GM21360 (cell line): ENCODE data around the gene CYP2W1.
A peak's percentile ranks its signal among the peaks of the same experiment; 100 is the strongest.
"Not testable (repeated sequence)": the region's sequence is repeated elsewhere in the genome, so short reads cannot be mapped to it uniquely, and the experiment has no call there.

Experiments used
- ATAC-seq: cut with Tn5 transposase; IDR thresholded peaks from one replicate; pipeline ENCODE4 v1.9.1; 2021; ENCODE audit warnings: mild to moderate bottlenecking, moderate library complexity; ENCODE audit not compliant: unreplicated experiment

The CYP2W1 gene

GRCh38 chr7:1024876-1025742, 42.1 kb downstream of the CYP2W1 start:
- ATAC-seq = no peak

DNA sequence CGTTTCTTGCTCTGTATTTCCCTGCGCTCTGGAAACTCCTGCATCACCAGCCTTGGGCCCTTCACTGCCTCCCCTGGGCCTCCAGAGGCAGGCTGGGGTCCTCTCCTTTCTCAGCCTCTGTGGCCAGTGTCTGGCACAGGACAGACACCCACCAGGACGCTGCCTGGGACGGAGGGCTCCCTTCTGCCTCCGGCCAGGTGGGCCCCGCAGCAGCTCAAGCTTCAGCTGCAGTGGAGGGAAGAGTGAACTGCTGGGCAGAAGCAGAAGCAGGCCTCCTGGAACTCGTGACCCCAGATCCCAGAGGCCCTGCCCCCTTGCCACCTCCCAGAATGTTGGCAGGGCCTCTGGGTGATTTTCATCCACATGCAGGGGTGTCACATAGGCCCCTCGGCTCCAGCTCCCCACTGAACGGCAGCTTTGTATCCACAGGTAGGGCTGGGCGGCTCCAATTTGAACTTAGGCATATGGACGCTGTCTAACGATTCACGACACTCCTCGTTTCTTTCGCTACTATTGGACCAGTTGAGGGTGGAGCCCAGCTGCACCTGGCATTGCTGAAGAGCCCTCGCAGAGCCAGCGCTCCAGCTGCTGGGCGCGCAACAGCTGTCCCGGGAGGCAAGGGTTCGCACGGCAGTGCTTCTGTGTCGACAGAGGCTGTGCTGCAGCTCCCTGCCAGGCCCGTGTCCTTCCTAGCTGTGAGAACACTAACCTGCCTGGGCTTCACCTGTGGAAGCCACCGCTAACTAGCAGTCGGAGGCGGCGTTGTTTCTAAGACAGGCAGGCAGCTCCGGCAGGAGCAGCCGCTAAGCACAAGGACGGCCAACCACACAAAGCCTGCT, 43.0 kb downstream of the CYP2W1 start:
- no peak for ATAC-seq

GRCh38 chr7:1026721-1027161, 43.8 kb downstream of the CYP2W1 start:
- no peak for ATAC-seq

GRCh38 chr7:1027242-1028043, 44.5 kb downstream of the CYP2W1 start:
- ATAC-seq = peak; percentile 1

DNA sequence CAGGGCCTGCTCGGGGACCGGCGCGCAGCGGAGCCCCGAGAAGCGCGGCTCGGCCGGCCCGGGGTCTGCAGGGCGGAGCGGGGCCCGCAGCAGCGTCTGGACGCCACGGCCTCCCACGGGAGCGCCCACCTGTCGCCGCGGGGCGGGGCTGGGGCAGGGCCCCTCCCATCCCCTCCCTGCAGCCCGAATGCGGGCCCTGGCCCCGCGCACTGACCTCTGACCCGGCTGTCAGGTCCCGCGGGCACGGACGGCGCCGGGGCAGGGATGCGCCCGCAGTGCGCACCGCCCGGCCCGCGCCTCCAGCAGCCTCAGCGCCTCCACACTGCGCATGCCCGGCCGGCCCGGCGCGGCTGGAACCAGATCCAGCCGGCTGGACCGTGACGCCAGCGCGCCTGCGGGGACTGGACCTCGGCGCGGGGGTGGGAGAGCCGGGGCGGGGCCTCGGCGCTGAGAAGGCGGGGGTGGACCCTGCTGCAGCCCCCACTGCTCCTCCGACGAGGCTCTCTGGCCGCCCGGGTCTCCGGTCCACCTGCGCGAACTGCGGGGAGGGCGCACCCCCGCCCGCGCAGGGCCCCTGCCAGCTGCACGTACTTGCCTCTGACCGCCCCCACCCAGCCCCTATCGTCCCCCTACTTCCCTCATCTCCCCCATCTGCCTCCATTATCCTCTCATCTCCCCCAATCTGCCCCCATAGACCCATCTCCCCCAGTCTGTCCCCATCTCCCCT, 45.2 kb downstream of the CYP2W1 start:
- peak; percentile 50 for ATAC-seq

DNA sequence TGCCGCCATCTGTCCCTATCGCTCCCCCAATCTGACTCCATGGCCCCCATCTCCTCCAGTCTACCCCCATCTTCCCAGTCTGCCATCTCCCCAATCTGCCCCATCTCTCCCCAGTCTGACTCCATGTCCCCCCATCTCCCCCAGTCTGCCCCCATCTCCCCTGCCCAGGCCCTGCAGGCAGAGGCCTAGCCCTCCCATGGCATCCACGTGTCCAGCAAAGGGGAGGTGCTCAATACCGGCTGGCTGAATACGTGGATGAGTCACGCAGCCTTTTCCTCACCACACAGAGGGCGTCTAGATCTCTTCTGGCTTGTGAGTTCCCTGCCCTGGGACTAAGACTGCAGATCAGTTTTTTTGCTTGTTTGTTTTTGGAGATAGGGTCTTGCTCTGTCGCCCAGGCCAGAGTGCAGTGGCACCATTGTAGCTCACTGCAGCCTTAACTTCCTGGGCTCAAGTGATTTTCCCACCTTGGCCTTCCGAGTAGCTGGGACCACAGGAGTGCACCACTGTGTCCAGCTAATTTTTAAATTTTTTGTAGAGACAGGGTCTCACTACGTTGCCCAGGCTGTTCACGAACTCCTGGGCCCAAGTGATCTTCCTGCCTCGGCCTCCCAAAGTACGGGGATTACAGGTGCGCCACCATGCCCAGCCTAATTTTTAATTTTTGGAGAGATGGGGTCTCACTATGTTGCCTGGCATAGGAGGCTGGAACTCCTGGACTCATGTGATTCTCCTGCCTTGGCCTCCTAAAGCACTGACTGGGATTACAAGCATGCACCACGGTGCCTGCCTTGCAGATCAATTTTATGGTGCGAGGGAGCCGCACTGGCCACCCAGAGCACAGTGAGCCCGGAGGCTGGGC, 46.0 kb downstream of the CYP2W1 start:
- ATAC-seq = no peak

DNA sequence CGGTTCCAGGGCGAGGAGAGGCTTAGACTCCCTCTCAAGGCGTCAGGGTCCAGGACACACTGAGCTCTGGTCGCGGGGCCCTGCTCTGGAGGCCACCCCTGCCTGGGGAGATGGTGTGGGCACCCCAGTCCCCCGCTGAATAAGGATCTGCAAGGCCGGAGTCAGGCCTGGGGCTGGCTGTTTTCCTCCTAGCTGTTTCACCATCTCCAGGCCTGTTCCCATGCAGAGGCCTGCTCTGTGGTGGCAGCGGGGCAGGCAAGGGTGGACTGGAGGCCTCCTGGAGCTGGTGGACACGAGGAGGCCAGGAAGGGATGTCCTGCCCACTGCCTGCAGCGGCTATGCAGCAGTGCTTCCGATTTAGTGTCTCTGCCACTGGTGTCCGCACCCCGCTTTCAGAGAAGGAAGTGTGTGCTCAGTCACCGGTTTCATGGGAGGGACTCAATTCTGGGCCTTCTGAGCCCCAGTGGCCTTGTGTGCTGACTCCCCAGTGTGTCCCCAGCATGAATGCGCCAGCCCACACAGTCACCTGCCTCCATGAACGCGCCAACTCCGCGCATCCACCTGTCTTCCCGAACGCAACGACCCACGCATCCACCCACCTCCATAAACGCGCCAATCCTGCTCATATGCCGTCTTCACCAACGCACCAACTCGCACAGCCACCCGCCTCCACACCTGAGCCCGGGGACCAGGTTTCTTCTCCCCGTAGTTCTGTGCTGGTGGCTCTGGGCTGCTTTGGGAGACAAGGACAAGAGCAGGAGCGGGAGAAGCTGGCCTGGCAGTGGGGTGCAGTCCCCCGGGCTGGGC, 46.9 kb downstream of the CYP2W1 start:
- no peak for ATAC-seq

DNA sequence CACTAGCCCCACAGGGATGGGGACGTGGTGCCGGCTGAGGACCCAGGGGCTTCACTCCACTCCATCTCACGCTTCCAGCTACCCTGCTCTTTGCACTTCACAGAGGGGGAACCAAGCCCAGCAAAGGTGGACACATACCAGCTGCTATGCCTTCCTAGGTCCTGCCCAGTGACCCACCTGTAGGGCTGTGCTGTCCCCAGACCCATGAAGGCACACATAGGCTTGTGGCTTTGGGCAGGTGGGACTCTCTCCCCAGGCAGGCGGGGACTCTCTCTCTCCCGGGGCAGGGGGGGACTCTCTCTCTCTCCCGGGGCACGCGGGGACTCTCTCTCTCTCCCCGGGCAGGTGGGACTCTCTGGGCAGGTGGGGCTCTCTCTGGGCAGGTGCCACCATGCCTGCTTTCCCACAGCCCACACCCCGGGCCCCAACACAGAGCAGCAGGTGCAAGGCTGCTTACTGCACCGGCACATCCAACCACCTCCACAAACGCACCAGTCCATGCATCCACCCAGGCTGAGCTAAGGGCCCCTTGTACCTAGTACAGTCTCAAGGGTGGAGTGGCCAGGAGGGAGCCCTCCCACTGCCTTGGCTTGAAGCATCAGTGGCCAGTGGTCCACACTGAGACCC, 47.6 kb downstream of the CYP2W1 start:
- no peak for ATAC-seq

DNA sequence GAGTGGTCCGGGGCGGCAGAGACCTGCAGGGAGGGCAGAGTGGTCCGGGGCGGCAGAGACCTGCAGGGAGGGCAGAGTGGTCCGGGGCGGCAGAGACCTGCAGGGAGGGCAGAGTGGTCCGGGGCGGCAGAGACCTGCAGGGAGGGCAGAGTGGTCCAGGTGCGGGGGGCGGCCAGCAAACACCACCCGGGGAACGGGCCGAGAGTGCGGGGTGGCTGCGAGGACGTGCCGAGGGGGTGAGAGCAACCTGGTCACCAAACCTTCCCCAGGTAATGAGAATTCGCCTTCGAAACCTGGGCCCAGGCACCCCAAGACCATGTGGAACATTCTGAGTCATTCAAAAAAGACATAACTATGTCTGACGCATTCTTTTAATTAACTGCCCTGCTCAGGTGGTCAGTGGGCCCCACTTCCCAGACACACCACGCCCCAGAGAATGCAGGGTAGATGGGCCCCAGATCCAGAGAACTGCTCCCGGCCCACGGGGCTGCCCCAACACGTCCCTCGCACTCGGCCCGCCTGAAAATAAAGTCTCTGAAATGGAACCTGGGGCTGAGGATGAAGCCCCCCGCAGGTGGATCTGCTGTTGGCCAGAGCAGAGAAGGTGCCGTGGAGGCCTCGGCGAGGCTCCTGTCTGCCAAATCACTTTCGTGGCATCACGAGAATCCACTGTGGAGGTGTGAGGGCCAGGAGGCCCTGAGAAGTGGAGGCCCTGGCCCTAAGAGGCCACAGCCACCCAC, 48.9 kb downstream of the CYP2W1 start:
- ATAC-seq = no peak

- ATAC-seq = no peak
Measured at GRCh38 chr7:1032536-1033181, 49.7 kb downstream of the CYP2W1 start.

DNA sequence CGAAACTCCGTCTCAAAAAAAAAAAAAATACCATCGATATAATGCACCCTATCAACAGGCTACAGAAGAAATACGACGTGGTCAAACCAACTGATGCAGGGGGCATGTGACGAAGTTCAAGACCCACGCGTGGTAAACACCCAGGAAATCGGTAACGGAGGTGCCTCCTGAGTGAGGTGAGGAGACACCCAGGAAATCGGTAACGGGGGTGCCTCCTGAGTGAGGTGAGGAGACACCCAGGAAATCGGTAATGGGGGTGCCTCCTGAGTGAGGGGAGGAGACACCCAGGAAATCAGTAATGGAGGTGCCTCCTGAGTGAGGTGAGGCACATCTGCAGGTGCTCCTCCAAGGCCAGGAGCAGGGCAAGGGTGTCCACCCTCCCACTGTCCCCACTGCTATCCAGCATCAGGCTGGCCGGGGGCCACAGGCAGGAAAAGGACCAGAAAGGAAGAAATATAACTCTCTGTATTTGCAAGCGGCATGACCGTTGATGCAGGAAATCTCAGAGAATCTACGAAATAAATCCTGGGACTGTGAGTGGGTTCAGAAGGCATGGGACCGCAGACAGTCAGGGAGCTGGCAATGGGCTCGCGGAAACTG, 50.7 kb downstream of the CYP2W1 start:
- no peak for ATAC-seq

DNA sequence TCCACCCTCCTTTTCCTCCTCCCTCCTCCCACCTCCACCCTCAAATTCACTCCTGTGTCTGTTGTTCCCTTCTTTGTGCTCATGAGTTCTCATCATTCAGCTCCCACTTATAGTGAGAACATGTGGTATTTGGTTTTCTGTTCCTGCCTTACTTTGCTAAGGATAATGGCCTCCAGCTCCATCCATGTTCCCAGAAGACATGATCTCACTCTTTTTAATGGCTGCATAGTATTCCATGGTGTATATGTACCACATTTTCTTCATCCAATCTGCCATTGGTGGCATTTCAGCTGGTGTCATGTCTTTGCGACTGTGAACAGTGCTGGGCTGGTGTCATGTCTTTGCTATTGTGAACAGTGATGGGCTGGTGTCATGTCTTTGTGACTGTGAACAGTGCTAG, 51.8 kb downstream of the CYP2W1 start:
- ATAC-seq = not testable (repeated sequence)

DNA sequence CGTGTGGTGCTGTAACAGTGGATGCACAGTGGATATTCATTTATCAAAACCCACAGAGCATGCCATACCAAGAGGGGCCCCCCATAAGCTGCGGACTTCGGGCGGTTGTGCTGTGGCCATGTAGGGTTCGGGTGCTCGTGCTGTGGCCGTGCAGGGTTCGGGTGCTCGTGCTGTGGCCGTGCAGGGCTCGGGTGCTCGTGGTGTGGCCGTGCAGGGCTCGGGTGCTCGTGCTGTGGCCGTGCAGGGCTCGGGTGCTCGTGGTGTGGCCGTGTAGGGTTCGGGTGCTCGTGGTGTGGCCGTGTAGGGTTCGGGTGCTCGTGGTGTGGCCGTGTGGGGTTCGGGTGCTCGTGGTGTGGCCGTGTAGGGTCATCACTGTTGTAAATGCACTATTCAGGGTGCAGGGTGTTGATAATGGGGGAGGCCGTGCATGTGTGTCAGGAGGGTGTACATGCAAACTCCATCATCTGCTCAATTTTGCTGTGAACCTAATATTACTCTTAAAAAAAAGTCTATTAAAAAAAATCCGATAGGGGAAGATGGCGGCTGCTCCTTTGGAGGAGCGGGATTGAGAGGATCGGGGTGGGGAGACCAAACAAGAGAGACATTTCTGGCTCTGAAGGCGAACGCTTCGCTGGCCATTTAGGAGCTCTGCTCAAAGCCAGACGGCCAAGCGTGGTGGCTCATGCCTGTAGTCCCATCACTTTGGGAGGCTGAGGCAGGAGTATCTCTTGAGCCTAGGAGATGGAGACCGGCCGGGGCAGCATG, 53.4 kb downstream of the CYP2W1 start:
- not testable (repeated sequence) for ATAC-seq
